ENCODE data around the gene SNAI1.
A peak's percentile ranks its signal among the peaks of the same experiment; 100 is the strongest.

Gene SNAI1

GRCh38 chr20:49979030-49979832 lies 3.5 kb upstream of the SNAI1 start:
- Histone ChIP-seq H3K27me3 (ENCODE audit: insufficient read depth, poor library complexity, severe bottlenecking) (peaks cover 3% of the 10 kb centered on the region), H3K4me3 (ENCODE audit: severe bottlenecking) (no peak overlapping the region), H3K27ac (ENCODE audit: poor library complexity, severe bottlenecking) (no peak overlapping the region), H3K4me1 (ENCODE audit: insufficient read depth, poor library complexity, severe bottlenecking) (peaks cover 7% of the 10 kb centered on the region), H3K9me3 (ENCODE audit: severe bottlenecking) (no peaks in the 10 kb centered on the region), H3K36me3 (ENCODE audit: low read depth) (no peaks in the 10 kb centered on the region)
- DNase-seq (ENCODE audit: low spot score) = no peak
- ATAC-seq (ENCODE audit: low read depth) = peak; percentile 39
- TF ChIP-seq CTCF (IDR thresholded peaks at IDR 0.05; ENCODE audit: poor library complexity, severe bottlenecking) = peak; percentile 100

- no peaks in the 10 kb centered on the region for H3K36me3 ChIP-seq (ENCODE audit: low read depth)
- H3K4me1 ChIP-seq (ENCODE audit: insufficient read depth, poor library complexity, severe bottlenecking) = peaks cover 7% of the 10 kb centered on the region
- no peak for ATAC-seq (ENCODE audit: low read depth)
- peaks cover 3% of the 10 kb centered on the region for H3K27me3 ChIP-seq (ENCODE audit: insufficient read depth, poor library complexity, severe bottlenecking)
- DNase-seq (ENCODE audit: low spot score) = no peak
- no peak overlapping the region for H3K27ac ChIP-seq (ENCODE audit: poor library complexity, severe bottlenecking)
- no peaks in the 10 kb centered on the region for H3K9me3 ChIP-seq (ENCODE audit: severe bottlenecking)
- no peak overlapping the region for H3K4me3 ChIP-seq (ENCODE audit: severe bottlenecking)
- no peak for TF ChIP-seq CTCF (IDR thresholded peaks at IDR 0.05; ENCODE audit: poor library complexity, severe bottlenecking)
Measured at GRCh38 chr20:49980140-49981008, 2.4 kb upstream of the SNAI1 start.

- Histone ChIP-seq H3K36me3 (ENCODE audit: low read depth) (no peaks in the 10 kb centered on the region), H3K27ac (ENCODE audit: poor library complexity, severe bottlenecking) (no peak overlapping the region), H3K27me3 (ENCODE audit: insufficient read depth, poor library complexity, severe bottlenecking) (peaks cover 3% of the 10 kb centered on the region), H3K4me1 (ENCODE audit: insufficient read depth, poor library complexity, severe bottlenecking) (peaks cover 6% of the 10 kb centered on the region), H3K9me3 (ENCODE audit: severe bottlenecking) (no peaks in the 10 kb centered on the region), H3K4me3 (ENCODE audit: severe bottlenecking) (no peak overlapping the region)
- DNase-seq (ENCODE audit: low spot score) (no peak), ATAC-seq (ENCODE audit: low read depth) (no peak)
- no peak for TF ChIP-seq CTCF (IDR thresholded peaks at IDR 0.05; ENCODE audit: poor library complexity, severe bottlenecking)
Measured at GRCh38 chr20:49981218-49982071, 1.3 kb upstream of the SNAI1 start.

- Histone ChIP-seq H3K9me3 (ENCODE audit: severe bottlenecking) (no peaks in the 10 kb centered on the region), H3K27ac (ENCODE audit: poor library complexity, severe bottlenecking) (no peak overlapping the region), H3K36me3 (ENCODE audit: low read depth) (no peaks in the 10 kb centered on the region), H3K27me3 (ENCODE audit: insufficient read depth, poor library complexity, severe bottlenecking) (peaks cover 3% of the 10 kb centered on the region), H3K4me3 (ENCODE audit: severe bottlenecking) (no peak overlapping the region), H3K4me1 (ENCODE audit: insufficient read depth, poor library complexity, severe bottlenecking) (no peaks in the 10 kb centered on the region)
- TF ChIP-seq CTCF (IDR thresholded peaks at IDR 0.05; ENCODE audit: poor library complexity, severe bottlenecking) = no peak
- DNase-seq (ENCODE audit: low spot score) (no peak), ATAC-seq (ENCODE audit: low read depth) (no peak)
Measured at GRCh38 chr20:49982072-49982345, 771 bp upstream of the SNAI1 start.
